ENCODE results near the gene ADARB2.

The ADARB2 gene

DNA sequence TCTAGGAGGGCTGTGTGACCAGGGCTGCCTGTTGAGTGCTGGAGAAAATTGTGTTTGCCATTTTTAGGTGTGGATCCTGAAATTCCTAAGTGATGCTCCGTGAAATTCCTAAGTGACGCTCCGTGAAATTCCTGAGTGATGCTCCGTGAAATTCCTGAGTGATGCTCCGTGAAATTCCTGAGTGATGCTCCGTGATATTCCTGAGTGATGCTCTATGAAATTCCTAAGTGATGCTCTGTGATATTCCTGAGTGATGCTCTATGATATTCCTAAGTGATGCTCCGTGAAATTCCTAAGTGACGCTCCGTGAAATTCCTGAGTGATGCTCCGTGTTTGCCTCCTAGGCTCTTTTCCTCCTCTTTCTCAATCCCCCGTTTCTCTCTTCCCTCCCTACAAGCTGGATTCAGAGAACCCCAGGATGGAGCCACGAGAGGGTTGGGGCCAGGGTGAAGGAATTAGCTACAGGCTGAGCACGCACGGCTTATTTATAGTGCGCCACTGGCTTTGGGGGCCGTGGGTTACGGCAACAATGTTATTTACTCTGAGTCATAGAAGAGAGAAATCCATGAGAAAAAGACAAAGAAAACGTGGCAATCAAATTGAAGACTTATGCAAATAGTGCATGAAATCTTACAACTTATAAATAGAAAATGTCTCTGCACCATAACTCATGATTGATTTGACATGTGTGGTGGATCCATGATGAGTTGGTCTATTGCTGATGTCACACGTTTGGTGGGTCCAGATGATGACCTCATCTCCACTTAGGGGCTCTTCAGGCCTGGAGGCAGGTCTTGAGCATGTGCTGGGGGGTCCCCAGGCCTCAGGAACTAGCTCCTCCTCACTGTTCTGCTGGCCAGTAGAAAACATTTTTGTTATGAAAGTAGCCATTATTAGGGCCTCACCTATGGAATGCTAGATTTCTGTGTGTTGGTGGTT is 456.6 kb downstream of the ADARB2 start:
- FAIRE-seq = no peak
- DNase-seq (ENCODE audit: insufficient read length, low spot score) = no peak
- TF ChIP-seq POLR2AphosphoS5 (IDR thresholded peaks at IDR 0.05; ENCODE audit: low read depth, low read length) (no peak), SPI1 (IDR thresholded peaks at IDR 0.05; ENCODE audit: low read depth, low read length) (no peak), PAX5 (IDR thresholded peaks at IDR 0.05; ENCODE audit: insufficient read depth, low read length, severe bottlenecking) (no peak), POU2F2 (IDR thresholded peaks at IDR 0.05; ENCODE audit: low read depth, low read length) (no peak)

DNA sequence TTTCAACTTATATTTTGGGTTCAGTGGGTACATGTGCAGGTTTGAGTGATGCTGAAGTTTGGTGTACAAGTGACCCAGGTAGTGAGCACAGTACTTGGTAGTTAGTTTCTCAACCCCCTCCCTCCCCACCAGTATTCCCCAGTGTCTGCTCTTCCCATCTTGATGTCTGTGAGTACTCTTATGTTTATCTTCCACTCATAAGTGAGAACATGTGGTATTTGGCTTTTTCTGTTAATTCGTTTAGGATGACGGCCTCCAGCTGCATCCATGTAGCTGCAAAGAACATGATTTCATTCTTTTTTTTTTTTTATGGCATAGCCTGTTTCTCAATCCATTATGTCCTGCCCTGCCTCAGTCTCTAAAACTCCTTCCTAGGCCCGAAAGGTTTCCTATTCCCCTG is 459.0 kb downstream of the ADARB2 start:
- FAIRE-seq = no peak
- DNase-seq (ENCODE audit: insufficient read length, low spot score) = no peak
- TF ChIP-seq POLR2A (IDR thresholded peaks at IDR 0.05; ENCODE audit: low read depth, low read length) (no peak), POU2F2 (IDR thresholded peaks at IDR 0.05; ENCODE audit: low read depth, low read length) (no peak), PAX5 (IDR thresholded peaks at IDR 0.05; ENCODE audit: insufficient read depth, low read length, severe bottlenecking) (no peak), POLR2AphosphoS5 (IDR thresholded peaks at IDR 0.05; ENCODE audit: low read depth, low read length) (no peak), TAF1 (IDR thresholded peaks at IDR 0.05; ENCODE audit: low read depth, low read length) (no peak)

- FAIRE-seq = no peak
- no peak for TF ChIP-seq TAF1 (IDR thresholded peaks at IDR 0.05; ENCODE audit: low read depth, low read length)
- no peak for TF ChIP-seq SPI1 (IDR thresholded peaks at IDR 0.05; ENCODE audit: low read depth, low read length)
- no peak for TF ChIP-seq PAX5 (IDR thresholded peaks at IDR 0.05; ENCODE audit: insufficient read depth, low read length, severe bottlenecking)
- TF ChIP-seq POLR2A (IDR thresholded peaks at IDR 0.05; ENCODE audit: low read depth, low read length) = no peak
- TF ChIP-seq POLR2AphosphoS5 (IDR thresholded peaks at IDR 0.05; ENCODE audit: low read depth, low read length) = no peak
- TF ChIP-seq POU2F2 (IDR thresholded peaks at IDR 0.05; ENCODE audit: low read depth, low read length) = no peak
- no peak for DNase-seq (ENCODE audit: insufficient read length, low spot score)
These were observed 462.4 kb downstream of the ADARB2 start for GRCh38 chr10:1274701-1275544.

DNA sequence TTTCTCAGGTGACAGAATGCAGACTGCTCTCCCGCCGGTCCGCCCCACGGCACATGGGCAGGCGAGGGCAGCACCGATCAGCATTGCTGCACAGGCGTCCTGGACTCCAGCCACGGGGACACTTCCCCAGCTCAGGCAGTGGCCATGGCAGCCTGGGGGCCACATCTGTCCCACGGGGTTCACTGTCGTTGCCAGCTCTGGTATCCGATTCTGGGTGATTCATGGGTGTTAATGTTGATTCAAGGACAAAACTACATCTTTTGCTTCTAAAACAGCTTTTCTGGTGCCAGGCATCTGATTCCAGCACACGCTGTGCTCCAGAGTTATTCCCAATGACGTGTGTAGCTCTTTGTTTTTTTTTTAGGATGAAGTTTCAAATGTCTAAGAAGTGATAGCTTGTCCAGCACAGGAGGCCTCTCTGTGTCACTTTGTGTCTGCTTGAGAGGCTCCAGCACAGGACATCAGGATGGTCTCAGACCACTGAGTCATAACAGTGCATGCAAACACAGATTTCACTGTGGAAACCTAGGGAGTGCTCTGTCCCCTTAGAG is 463.1 kb downstream of the ADARB2 start:
- no peak for DNase-seq (ENCODE audit: insufficient read length, low spot score)
- TF ChIP-seq POLR2A (IDR thresholded peaks at IDR 0.05; ENCODE audit: low read depth, low read length) = no peak
- TF ChIP-seq TAF1 (IDR thresholded peaks at IDR 0.05; ENCODE audit: low read depth, low read length) = no peak
- TF ChIP-seq POU2F2 (IDR thresholded peaks at IDR 0.05; ENCODE audit: low read depth, low read length) = no peak
- no peak for TF ChIP-seq POLR2AphosphoS5 (IDR thresholded peaks at IDR 0.05; ENCODE audit: low read depth, low read length)
- no peak for TF ChIP-seq SPI1 (IDR thresholded peaks at IDR 0.05; ENCODE audit: low read depth, low read length)
- no peak for TF ChIP-seq PAX5 (IDR thresholded peaks at IDR 0.05; ENCODE audit: insufficient read depth, low read length, severe bottlenecking)

GRCh38 chr10:1273372-1274105 is 463.8 kb downstream of the ADARB2 start:
- FAIRE-seq (no peak), DNase-seq (ENCODE audit: insufficient read length, low spot score) (no peak)
- TF ChIP-seq PAX5 (IDR thresholded peaks at IDR 0.05; ENCODE audit: insufficient read depth, low read length, severe bottlenecking) = no peak
- no peak for TF ChIP-seq POLR2A (IDR thresholded peaks at IDR 0.05; ENCODE audit: low read depth, low read length)
- TF ChIP-seq POLR2AphosphoS5 (IDR thresholded peaks at IDR 0.05; ENCODE audit: low read depth, low read length) = no peak
- no peak for TF ChIP-seq POU2F2 (IDR thresholded peaks at IDR 0.05; ENCODE audit: low read depth, low read length)
- TF ChIP-seq TAF1 (IDR thresholded peaks at IDR 0.05; ENCODE audit: low read depth, low read length) = no peak
- TF ChIP-seq SPI1 (IDR thresholded peaks at IDR 0.05; ENCODE audit: low read depth, low read length) = no peak

More for the DNA sequence above, 463.1 kb downstream of the ADARB2 start:
- no peak for FAIRE-seq

DNA sequence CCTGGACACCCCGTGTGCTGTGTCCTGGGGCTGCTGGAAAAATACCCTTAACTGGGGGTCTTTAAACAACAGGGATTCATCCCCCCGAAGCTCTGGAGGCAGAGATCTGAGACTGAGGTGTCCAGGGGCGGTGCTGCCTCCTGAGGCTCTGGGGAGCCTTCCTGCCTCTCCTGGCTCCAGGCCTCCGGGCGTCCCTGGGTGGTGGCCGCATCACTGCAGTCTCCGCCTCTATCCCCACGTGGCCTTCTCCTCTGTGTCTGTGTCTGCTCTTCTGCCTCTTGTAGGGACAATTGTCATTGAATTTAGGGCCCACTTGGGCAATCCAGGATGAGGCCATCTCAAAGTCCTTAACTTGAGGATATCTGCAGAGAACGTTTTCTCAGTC is 464.6 kb downstream of the ADARB2 start:
- FAIRE-seq = no peak
- no peak for DNase-seq (ENCODE audit: insufficient read length, low spot score)
- TF ChIP-seq POU2F2 (IDR thresholded peaks at IDR 0.05; ENCODE audit: low read depth, low read length) = no peak
- no peak for TF ChIP-seq SPI1 (IDR thresholded peaks at IDR 0.05; ENCODE audit: low read depth, low read length)
- no peak for TF ChIP-seq TAF1 (IDR thresholded peaks at IDR 0.05; ENCODE audit: low read depth, low read length)
- TF ChIP-seq PAX5 (IDR thresholded peaks at IDR 0.05; ENCODE audit: insufficient read depth, low read length, severe bottlenecking) = no peak
- no peak for TF ChIP-seq POLR2A (IDR thresholded peaks at IDR 0.05; ENCODE audit: low read depth, low read length)
- TF ChIP-seq POLR2AphosphoS5 (IDR thresholded peaks at IDR 0.05; ENCODE audit: low read depth, low read length) = no peak

GRCh38 chr10:1272079-1272776 is 465.1 kb downstream of the ADARB2 start:
- DNase-seq (ENCODE audit: insufficient read length, low spot score) (no peak), FAIRE-seq (no peak)

GRCh38 chr10:1270906-1271305 is 466.4 kb downstream of the ADARB2 start:
- FAIRE-seq = no peak

More at GRCh38 chr10:1272079-1272776, 465.1 kb downstream of the ADARB2 start:
- TF ChIP-seq TAF1 (IDR thresholded peaks at IDR 0.05; ENCODE audit: low read depth, low read length) = no peak
- no peak for TF ChIP-seq SPI1 (IDR thresholded peaks at IDR 0.05; ENCODE audit: low read depth, low read length)
- TF ChIP-seq PAX5 (IDR thresholded peaks at IDR 0.05; ENCODE audit: insufficient read depth, low read length, severe bottlenecking) = no peak
- TF ChIP-seq POLR2AphosphoS5 (IDR thresholded peaks at IDR 0.05; ENCODE audit: low read depth, low read length) = no peak
- TF ChIP-seq POU2F2 (IDR thresholded peaks at IDR 0.05; ENCODE audit: low read depth, low read length) = no peak
- TF ChIP-seq POLR2A (IDR thresholded peaks at IDR 0.05; ENCODE audit: low read depth, low read length) = no peak

More at GRCh38 chr10:1270906-1271305, 466.4 kb downstream of the ADARB2 start:
- no peak for DNase-seq (ENCODE audit: insufficient read length, low spot score)
- TF ChIP-seq SPI1 (IDR thresholded peaks at IDR 0.05; ENCODE audit: low read depth, low read length) (no peak), POU2F2 (IDR thresholded peaks at IDR 0.05; ENCODE audit: low read depth, low read length) (no peak), PAX5 (IDR thresholded peaks at IDR 0.05; ENCODE audit: insufficient read depth, low read length, severe bottlenecking) (no peak), POLR2AphosphoS5 (IDR thresholded peaks at IDR 0.05; ENCODE audit: low read depth, low read length) (no peak)
